K562 (cell line): ENCODE results near the gene CTU1. TPM values are rescaled to one million over a fixed set of nuclear protein-coding genes. Genes with fewer than 3 reads are reported as not detected.
A peak's percentile ranks its signal among the peaks of the same experiment; 100 is the strongest.

Experiments used
- ATAC-seq: fragments of 200-7000 bp; cut with Tn5 transposase; 3 replicates; pipeline ENCODE4 v1.9.1; 2020; ENCODE audit warnings: moderate library complexity
- BruUV-seq: library from RNA; stranded (reverse); fragments of 400-500 nt; replicated peaks from 2 replicates; lab custom pipeline; 2021; lab: Mats Ljungman, UMichigan
- CTCF ChIA-PET: fragments of 300-600 bp; formaldehyde crosslinking; extraction: SDS; loops from one replicate; lab custom pipeline; 2021; ENCODE audit warnings: low intra/inter-chr PET ratio; lab: Yijun Ruan, JAX
- POLR2A ChIA-PET: fragments of 300-600, 350-650 bp; sonication (Branson Sonifier 250); formaldehyde crosslinking; extraction: SDS; loops from one replicate; lab custom pipeline; 2021; ENCODE audit warnings: antibody characterized with exemption, inconsistent platforms; lab: Yijun Ruan, JAX
- DNase-seq, 4 experiments: peaks; one replicate each; pipeline versions ENCODE4 v3.0.0 to v3.0.0-alpha.2; 2011 to 2018; ENCODE audit warnings: low spot score in 3 of 4, mixed read lengths in 3 of 4; ENCODE audit errors: extremely low read depth in 1 of 4
- FAIRE-seq: peaks from 2 replicates; lab custom pipeline; 2011; peaks lifted over from hg19 to GRCh38; lab: Jason Lieb, UNC
- H2AFZ ChIP-seq: 2 replicates; pipeline ENCODE4 v1.6.0; 2011; ENCODE audit warnings: low read depth, low read length, control low read depth, inconsistent platforms
- H3K27ac ChIP-seq: fragments of 200-600 bp; 3 replicates; pipeline ENCODE4 v1.8.0; 2011; ENCODE audit warnings: low read depth, mild to moderate bottlenecking, control low read depth, inconsistent platforms, low read length, moderate library complexity, mixed read lengths; ENCODE audit errors: extremely low read depth
- H3K27me3 ChIP-seq, 2 experiments: fragments of 300-600 bp in 1 of 2; 2 replicates in 1 of 2; 3 replicates in 1 of 2; pipeline versions ENCODE4 v1.6.0 to v1.8.0; 2011; ENCODE audit warnings: inconsistent platforms in 2 of 2, low read length in 2 of 2, mild to moderate bottlenecking in 1 of 2, mixed read lengths in 1 of 2, moderate library complexity in 1 of 2; ENCODE audit not compliant: control insufficient read depth in 2 of 2, insufficient read depth in 2 of 2
- H3K36me3 ChIP-seq: fragments of 300-600 bp; 3 replicates; pipeline ENCODE4 v1.8.0; 2011; ENCODE audit warnings: mild to moderate bottlenecking, low read length, inconsistent platforms; ENCODE audit not compliant: control insufficient read depth, insufficient read depth
- H3K4me1 ChIP-seq, 2 experiments: fragments of 200-600 bp in 1 of 2; replicated peaks in 1 of 2; 2 replicates in 1 of 2; 3 replicates in 1 of 2; pipeline versions ENCODE4 v1.5.1 to v1.8.0; 2011; ENCODE audit warnings: inconsistent platforms in 2 of 2, low read length in 2 of 2, mild to moderate bottlenecking in 1 of 2, mixed read lengths in 1 of 2, moderate library complexity in 1 of 2; ENCODE audit not compliant: control insufficient read depth in 2 of 2, insufficient read depth in 2 of 2
- H3K4me2 ChIP-seq: 2 replicates; pipeline ENCODE4 v1.6.1; 2011; ENCODE audit warnings: low read length, control low read depth, inconsistent platforms, mixed read lengths; ENCODE audit not compliant: insufficient read depth
- H3K4me3 ChIP-seq: fragments of 200-600 bp; sonication (generic), shearing (Covaris generic); 2 replicates; pipeline ENCODE4 v1.5.1; 2016; ENCODE audit warnings: control low read depth, inconsistent platforms
- H3K79me2 ChIP-seq: fragments of 200-600 bp; 3 replicates; pipeline ENCODE4 v1.8.0; 2011; ENCODE audit warnings: low read length, inconsistent platforms; ENCODE audit not compliant: control insufficient read depth, insufficient read depth
- H3K9ac ChIP-seq, 2 experiments: 2 replicates each; pipeline versions ENCODE4 v1.6.0 to v1.6.1; 2011; ENCODE audit warnings: low read depth in 2 of 2, low read length in 2 of 2, control low read depth in 1 of 2, inconsistent platforms in 1 of 2, mild to moderate bottlenecking in 1 of 2, mixed read lengths in 1 of 2; ENCODE audit not compliant: insufficient read depth in 1 of 2
- H3K9me1 ChIP-seq: one replicate; pipeline ENCODE4 v1.6.0; 2011; ENCODE audit warnings: inconsistent platforms, mild to moderate bottlenecking, low read length, moderate library complexity; ENCODE audit not compliant: control insufficient read depth, insufficient read depth
- H3K9me3 ChIP-seq: replicated peaks from 2 replicates; pipeline ENCODE4 v1.5.1; 2011; ENCODE audit warnings: low read depth, low read length, inconsistent platforms; ENCODE audit not compliant: control insufficient read depth, insufficient read depth
- H4K20me1 ChIP-seq: replicated peaks from 2 replicates; pipeline ENCODE4 v1.6.1; 2011; ENCODE audit warnings: low read length, inconsistent platforms, mixed read lengths; ENCODE audit not compliant: control insufficient read depth, insufficient read depth
- ARHGAP35 ChIP-seq: fragments of 450-650 bp; IDR thresholded peaks from 2 replicates; pipeline ENCODE4 v1.6.1; 2018; ENCODE audit not compliant: partially characterized antibody
- CBFA2T2 ChIP-seq: fragments of 450-650 bp; conservative IDR thresholded peaks from 2 replicates; pipeline ENCODE4 v1.6.1; 2017; ENCODE audit warnings: mild to moderate bottlenecking
- CBX2 ChIP-seq: fragments of 200-600 bp; sonication (generic); IDR thresholded peaks from one replicate; pipeline ENCODE4 v1.6.1; 2012; ENCODE audit warnings: mild to moderate bottlenecking, low read length, inconsistent platforms; ENCODE audit not compliant: insufficient read depth, poor library complexity, severe bottlenecking
- EGR1 ChIP-seq: fragments of 450-650 bp; conservative IDR thresholded peaks from 2 replicates; pipeline ENCODE4 v1.6.1; 2017; ENCODE audit warnings: mild to moderate bottlenecking
- ERF ChIP-seq: fragments of 450-650 bp; formaldehyde crosslinking; IDR thresholded peaks from 2 replicates; pipeline ENCODE4 v1.4.0; 2020; ENCODE audit warnings: mild to moderate bottlenecking, mixed read lengths
- KAT2B ChIP-seq: IDR thresholded peaks from one replicate; pipeline ENCODE4 v1.6.1; 2012; ENCODE audit warnings: low read depth, mild to moderate bottlenecking, control low read depth, inconsistent platforms, low read length, moderate library complexity
- KDM1A ChIP-seq, 2 experiments: fragments of 450-650 bp; IDR thresholded peaks; 2 replicates each; pipeline ENCODE4 v1.6.1; 2016; ENCODE audit warnings: mild to moderate bottlenecking in 2 of 2
- MBD2 ChIP-seq: sonication (generic); IDR thresholded peaks from 2 replicates; pipeline ENCODE4 v1.6.1; 2016; ENCODE audit warnings: low read depth, borderline replicate concordance
- MITF ChIP-seq: IDR thresholded peaks from 2 replicates; pipeline ENCODE4 v1.6.1; 2014; ENCODE audit warnings: antibody characterized with exemption
- NEUROD1 ChIP-seq: fragments of 150-350 bp; IDR thresholded peaks from 2 replicates; pipeline ENCODE4 v1.6.1; 2014; ENCODE audit warnings: borderline replicate concordance, low read length, low read depth; ENCODE audit not compliant: partially characterized antibody
- PRDM10 ChIP-seq: fragments of 450-650 bp; IDR thresholded peaks from 2 replicates; pipeline ENCODE4 v1.6.1; 2018; ENCODE audit not compliant: partially characterized antibody
- TRIM24 ChIP-seq, 2 experiments: fragments of 450-650 bp; IDR thresholded peaks; 2 replicates each; pipeline ENCODE4 v1.6.1; 2016
- ZBTB34 ChIP-seq: fragments of 250-450 bp; sonication (Bioruptor Pico); IDR thresholded peaks from 2 replicates; pipeline ENCODE4 v1.8.0; 2021; ENCODE audit warnings: mild to moderate bottlenecking, moderate library complexity
- ZBTB7A ChIP-seq: IDR thresholded peaks from 2 replicates; pipeline ENCODE4 v1.6.1; 2011; ENCODE audit warnings: low read depth, mild to moderate bottlenecking, low read length, moderate library complexity, borderline replicate concordance; ENCODE audit not compliant: control insufficient read depth
- ZC3H8 ChIP-seq: fragments of 450-650 bp; IDR thresholded peaks from 2 replicates; pipeline ENCODE4 v1.6.1; 2017
- ZNF134 ChIP-seq: fragments of 250-450 bp; sonication (Bioruptor Pico); conservative IDR thresholded peaks from 2 replicates; pipeline ENCODE4 v1.4.0; 2020
- ZNF41 ChIP-seq: fragments of 250-450 bp; sonication (Bioruptor Pico); conservative IDR thresholded peaks from 2 replicates; pipeline ENCODE4 v1.4.0; 2020; ENCODE audit warnings: mild to moderate bottlenecking
- WGBS: fragments of 100-300 bp; shearing (Covaris generic); methylation state at CpG from one replicate; pipeline ENCODE4 v1.1.6; 2016; ENCODE audit warnings: low coverage, mixed read lengths; ENCODE audit not compliant: insufficient coverage; ENCODE audit errors: missing lambda C conversion rate; 5-methylcytosine and 5-hydroxymethylcytosine counted together
- in situ Hi-C: fragments of 300-500 bp; cut with MboI; formaldehyde crosslinking; loops from 4 replicates; pipeline ENCODE4 v1.15.0; 2018; ENCODE audit warnings: inconsistent platforms, mixed read lengths
- intact Hi-C: fragments of 100-400 bp; cut with micrococcal nuclease; formaldehyde crosslinking; loops from 2 replicates; pipeline ENCODE4 v1.14.2; 2022
- polyA plus RNA-seq, 8 experiments: library from polyadenylated mRNA; depleted of rRNA in 4 of 8; stranded (reverse) in 5 of 8; unstranded in 3 of 8; fragments of >200 nt; fragmentation: Nextera tagmentation in 2 of 8; fragmentation: Illumina TruSeq in 1 of 8; extraction: Ambion mirVana in 2 of 8; extraction: Trizol in 1 of 8; gene quantifications; 2 replicates each; pipeline versions ENCODE4 v1.2.1 to v1.2.3, GENCODE V29; 2011 to 2014; ENCODE audit warnings: inconsistent platforms in 1 of 8, missing spikeins in 1 of 8
- total RNA-seq, 7 experiments: library from RNA; depleted of rRNA in 6 of 7; stranded (reverse); fragments of >200 nt in 6 of 7; fragmentation: Illumina TruSeq in 2 of 7; extraction: Trizol in 2 of 7; gene quantifications; 2 replicates each; pipeline versions ENCODE4 v1.2.1 to v1.2.3, GENCODE V29; 2011 to 2021; ENCODE audit warnings: low replicate concordance in 1 of 7

CTU1 gene
- total and polyA plus RNA-seq, 9 of the 15 experiments (the other 6 are each of a cell fraction or from before 2014, with no cell fraction given) = 0.03 to 18.4 (median 2.3) TPM; not detected in 1

- H3K79me2 ChIP-seq = no peaks in the 10 kb centered on the region
- peak overlapping the region; percentile 38 for H3K4me2 ChIP-seq
- 4% methylated on average over 4 of the region's 4 CpGs for WGBS
- BruUV-seq = no TSS peak
- no peak overlapping the region for H3K4me3 ChIP-seq
- H3K9me1 ChIP-seq = no peaks in the 10 kb centered on the region
- in situ Hi-C loops = no loop called here
- H3K36me3 ChIP-seq = no peaks in the 10 kb centered on the region
- intact Hi-C loops = no loop called here
- H2AFZ ChIP-seq = no peak overlapping the region
- H3K9me3 ChIP-seq = no peaks in the 10 kb centered on the region
- CTCF ChIA-PET = no interaction called here
- POLR2A ChIA-PET = interaction anchor here (0.7 kb wide), 1 partner anchor 211 kb away, joined by 4 read pairs; no protein-coding TSS in a partner anchor
- H3K9ac ChIP-seq = no peak overlapping the region
- H3K27ac ChIP-seq = no peak overlapping the region
- DNase-seq (peak; percentile 31 to 72 (median 34)), FAIRE-seq (peak; percentile 87), ATAC-seq (peak; percentile 32)
- H3K4me1 ChIP-seq = peaks cover 36 to 37% of the 10 kb centered on the region in 2 experiments
- peaks cover 3 to 28% of the 10 kb centered on the region in 2 experiments; a peak in 2 of 5 replicates for H3K27me3 ChIP-seq
- H4K20me1 ChIP-seq = peaks cover 4% of the 10 kb centered on the region; the same call in 1 of the 2 replicates
- no peak for TF ChIP-seq KDM1A (IDR thresholded peaks at IDR 0.05)
- no peak for TF ChIP-seq ZNF134 (CRISPR knock-in tag)
- TF ChIP-seq ERF = no peak
- no peak for TF ChIP-seq ARHGAP35
- TF ChIP-seq PRDM10 = peak; percentile 30
- peak; percentile 28; the same call in 1 of the 2 replicates for TF ChIP-seq CBFA2T2
- TF ChIP-seq KAT2B = no peak
- no peak for TF ChIP-seq ZBTB34 (CRISPR knock-in tag)
- TF ChIP-seq CBX2 = no peak
- no peak for TF ChIP-seq ZC3H8
- TF ChIP-seq ZNF41 (CRISPR knock-in tag) = no peak
- TF ChIP-seq EGR1 = peak; percentile 42
- no peak for TF ChIP-seq MITF
- peak; percentile 41; the same call in 1 of the 2 replicates for TF ChIP-seq MBD2
- peak; percentile 68 for TF ChIP-seq NEUROD1
- peak; percentile 80 for TF ChIP-seq ZBTB7A
- peak in 1 of 2 experiments; percentile 53; a peak in 1 of 4 replicates for TF ChIP-seq TRIM24 (IDR thresholded peaks at IDR 0.05)
These were observed 19.5 kb upstream of the CTU1 start for GRCh38 chr19:51127755-51128154.
